Left lung (tissue), 10 donors: Measurements from ENCODE around the gene PAX2. TPM values are rescaled to one million over a fixed set of nuclear protein-coding genes. Genes with fewer than 3 reads are reported as not detected.
A peak's percentile ranks its signal among the peaks of the same experiment; 100 is the strongest.

Experiments
- ATAC-seq: fragments of 200-7000 bp; cut with Tn5 transposase; one replicate; pipeline ENCODE4 v1.9.1; 2020; ENCODE audit warnings: moderate library complexity
- DNase-seq, 4 donors: peaks; one replicate each; pipeline ENCODE4 v3.0.0-alpha.2; 2013 to 2020
- H3K27ac ChIP-seq, 2 donors: fragments of 200-600 bp; sonication (generic) in 1 of 2; one replicate each; pipeline versions ENCODE4 v1.5.0 to v1.8.0; 2020 to 2021
- H3K27me3 ChIP-seq, 2 donors: fragments of 200-600 bp; sonication (generic) in 1 of 2; one replicate each; pipeline versions ENCODE4 v1.5.0 to v1.8.0; 2020 to 2021
- H3K36me3 ChIP-seq, 2 donors: fragments of 200-600 bp; sonication (generic) in 1 of 2; one replicate each; pipeline versions ENCODE4 v1.5.0 to v1.8.0; 2020 to 2021
- H3K4me1 ChIP-seq, 2 donors: fragments of 200-600 bp; one replicate each; pipeline ENCODE4 v1.8.0; 2021
- H3K4me3 ChIP-seq, 2 donors: fragments of 200-600 bp; sonication (generic) in 1 of 2; one replicate each; pipeline versions ENCODE4 v1.5.0 to v1.8.0; 2020 to 2021; ENCODE audit warnings: mild to moderate bottlenecking in 1 of 2
- H3K9me3 ChIP-seq, 2 donors: fragments of 200-600 bp; sonication (generic) in 1 of 2; one replicate each; pipeline versions ENCODE4 v1.5.0 to v1.8.0; 2020 to 2021
- intact Hi-C, 2 donors: fragments of 100-400 bp; cut with DNase I; formaldehyde crosslinking; loops; one replicate each; pipeline versions ENCODE4 v1.11.2 to v1.14.2; 2022
- polyA plus RNA-seq, 6 donors: library from polyadenylated mRNA; unstranded; fragments of 120-200 nt; gene quantifications; one replicate each; pipeline ENCODE4 v1.2.1, GENCODE V29; 2013; ENCODE audit not compliant: insufficient read length in 6 of 6
- total RNA-seq, 2 donors: library from RNA; stranded (reverse); fragmentation: NEBNext Ultra II Directional; extraction: Animal tissue kit (Norgen Biotek cat#: 25700); gene quantifications; one replicate each; pipeline ENCODE4 v1.2.1, GENCODE V29; 2021
- TF ChIP-seq, protein P1 (sequence below), 2 donors: fragments of 200-600 bp; sonication (generic) in 1 of 2; IDR thresholded peaks; one replicate each; pipeline versions ENCODE4 v1.5.0 to v1.8.0; 2021; ENCODE audit warnings: antibody characterized with exemption in 2 of 2
- donor health status: DM: no; HTN: yes; CAD: no.
- donor health status: DM: no; HTN: no; CAD: no.

The PAX2 gene
- total and polyA plus RNA-seq, 8 donors, result 0.18 to 1.2 (median 0.47) TPM; not detected in 3

GRCh38 chr10:100781145-100781665 lies 35.8 kb downstream of the PAX2 start:
- no peaks in the 10 kb centered on the region for H3K36me3 ChIP-seq
- peaks cover 0 to 78% of the 10 kb centered on the region in 2 donors for H3K27me3 ChIP-seq
- no peak overlapping the region for H3K4me3 ChIP-seq
- TF ChIP-seq, protein P1, sequence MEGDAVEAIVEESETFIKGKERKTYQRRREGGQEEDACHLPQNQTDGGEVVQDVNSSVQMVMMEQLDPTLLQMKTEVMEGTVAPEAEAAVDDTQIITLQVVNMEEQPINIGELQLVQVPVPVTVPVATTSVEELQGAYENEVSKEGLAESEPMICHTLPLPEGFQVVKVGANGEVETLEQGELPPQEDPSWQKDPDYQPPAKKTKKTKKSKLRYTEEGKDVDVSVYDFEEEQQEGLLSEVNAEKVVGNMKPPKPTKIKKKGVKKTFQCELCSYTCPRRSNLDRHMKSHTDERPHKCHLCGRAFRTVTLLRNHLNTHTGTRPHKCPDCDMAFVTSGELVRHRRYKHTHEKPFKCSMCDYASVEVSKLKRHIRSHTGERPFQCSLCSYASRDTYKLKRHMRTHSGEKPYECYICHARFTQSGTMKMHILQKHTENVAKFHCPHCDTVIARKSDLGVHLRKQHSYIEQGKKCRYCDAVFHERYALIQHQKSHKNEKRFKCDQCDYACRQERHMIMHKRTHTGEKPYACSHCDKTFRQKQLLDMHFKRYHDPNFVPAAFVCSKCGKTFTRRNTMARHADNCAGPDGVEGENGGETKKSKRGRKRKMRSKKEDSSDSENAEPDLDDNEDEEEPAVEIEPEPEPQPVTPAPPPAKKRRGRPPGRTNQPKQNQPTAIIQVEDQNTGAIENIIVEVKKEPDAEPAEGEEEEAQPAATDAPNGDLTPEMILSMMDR (IDR thresholded peaks at IDR 0.05), result no peak
- intact Hi-C loops, result no loop called here
- no peak overlapping the region for H3K27ac ChIP-seq
- no peaks in the 10 kb centered on the region for H3K4me1 ChIP-seq
- H3K9me3 ChIP-seq, result no peaks in the 10 kb centered on the region
- ATAC-seq (no peak), DNase-seq (no peak)

DNA sequence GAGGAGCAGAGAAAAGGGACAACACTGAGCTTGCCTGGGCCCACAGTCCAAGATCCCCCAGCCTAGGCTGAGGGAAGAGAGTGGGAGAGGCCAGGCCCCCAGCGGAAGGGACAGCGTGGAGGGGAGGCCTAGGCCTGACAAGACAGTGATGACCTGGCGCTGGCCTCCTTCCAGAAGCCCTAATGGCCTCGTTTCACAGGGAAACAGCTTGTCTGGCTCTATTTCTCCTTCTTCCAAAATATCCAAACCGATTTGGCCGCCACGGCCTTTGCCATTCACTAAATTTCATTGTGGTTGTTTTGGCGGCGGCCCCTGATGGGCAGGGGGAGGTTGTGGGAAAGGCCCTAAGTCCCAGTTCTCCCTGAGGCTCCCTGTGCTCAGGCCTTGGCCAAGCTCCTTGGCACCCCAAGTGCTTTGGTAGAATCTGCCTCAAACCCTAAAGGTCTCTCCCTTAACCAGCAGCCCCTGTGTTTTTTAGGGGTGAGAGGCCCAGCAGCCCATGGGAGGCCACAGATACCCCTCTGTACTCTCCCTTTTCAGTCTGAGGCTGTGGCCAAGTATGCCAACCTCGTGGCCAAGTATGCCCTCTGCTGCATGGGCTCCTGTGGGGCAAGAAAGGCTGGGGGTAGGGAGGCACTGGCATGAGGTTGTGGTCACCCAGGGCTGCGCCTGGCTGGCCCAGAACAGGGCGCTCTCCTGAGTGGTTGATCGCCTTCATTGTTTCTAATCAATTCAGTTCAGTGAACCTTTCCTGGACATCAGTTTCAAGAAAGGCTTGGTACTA lies 37.3 kb downstream of the PAX2 start:
- Histone ChIP-seq H3K4me1 (no peaks in the 10 kb centered on the region), H3K9me3 (no peaks in the 10 kb centered on the region), H3K36me3 (no peaks in the 10 kb centered on the region), H3K4me3 (no peak overlapping the region), H3K27me3 (peaks cover under 1 to 78% of the 10 kb centered on the region in 2 donors), H3K27ac (no peak overlapping the region)
- DNase-seq (peak in 1 of 4 donors; percentile 16), ATAC-seq (no peak)
- intact Hi-C loops, result no loop called here
- TF ChIP-seq, protein P1 (IDR thresholded peaks at IDR 0.05), result no peak

DNA sequence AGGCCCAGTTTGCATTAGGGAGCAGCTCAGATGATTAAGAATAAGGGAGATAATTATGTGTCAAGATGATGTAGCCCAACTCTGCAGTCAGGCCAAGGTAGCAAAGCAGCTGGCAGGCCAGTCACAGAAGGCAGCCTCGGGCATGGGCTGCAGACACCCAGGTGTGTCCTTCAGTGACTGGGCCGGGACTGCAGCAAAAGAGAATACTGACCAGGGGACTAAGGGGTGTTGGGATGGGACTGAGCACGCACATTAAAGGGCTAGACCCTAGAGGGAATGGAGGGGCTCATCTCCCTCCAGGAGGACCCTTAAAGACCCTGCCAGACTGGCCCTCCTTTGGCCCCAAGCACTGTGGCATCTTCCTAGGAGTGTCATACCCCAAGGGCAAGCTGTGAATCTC lies 38.7 kb downstream of the PAX2 start:
- Histone ChIP-seq H3K27me3 (peaks cover 7 to 76% of the 10 kb centered on the region in 2 donors), H3K4me3 (no peak overlapping the region), H3K4me1 (no peaks in the 10 kb centered on the region), H3K9me3 (no peaks in the 10 kb centered on the region), H3K27ac (no peak overlapping the region), H3K36me3 (no peaks in the 10 kb centered on the region)
- DNase-seq, result no peak
- TF ChIP-seq, protein P1 (IDR thresholded peaks at IDR 0.05), result no peak
- intact Hi-C loops, result no loop called here
- no peak for ATAC-seq

GRCh38 chr10:100786591-100786990 lies 41.2 kb downstream of the PAX2 start:
- no peaks in the 10 kb centered on the region for H3K9me3 ChIP-seq
- no peaks in the 10 kb centered on the region for H3K36me3 ChIP-seq
- TF ChIP-seq, protein P1 (IDR thresholded peaks at IDR 0.05), result no peak
- no peak overlapping the region for H3K4me3 ChIP-seq
- H3K4me1 ChIP-seq, result no peaks in the 10 kb centered on the region
- peaks cover 7 to 78% of the 10 kb centered on the region in 2 donors for H3K27me3 ChIP-seq
- DNase-seq (no peak), ATAC-seq (no peak)
- intact Hi-C loops, result no loop called here
- H3K27ac ChIP-seq, result no peak overlapping the region

DNA sequence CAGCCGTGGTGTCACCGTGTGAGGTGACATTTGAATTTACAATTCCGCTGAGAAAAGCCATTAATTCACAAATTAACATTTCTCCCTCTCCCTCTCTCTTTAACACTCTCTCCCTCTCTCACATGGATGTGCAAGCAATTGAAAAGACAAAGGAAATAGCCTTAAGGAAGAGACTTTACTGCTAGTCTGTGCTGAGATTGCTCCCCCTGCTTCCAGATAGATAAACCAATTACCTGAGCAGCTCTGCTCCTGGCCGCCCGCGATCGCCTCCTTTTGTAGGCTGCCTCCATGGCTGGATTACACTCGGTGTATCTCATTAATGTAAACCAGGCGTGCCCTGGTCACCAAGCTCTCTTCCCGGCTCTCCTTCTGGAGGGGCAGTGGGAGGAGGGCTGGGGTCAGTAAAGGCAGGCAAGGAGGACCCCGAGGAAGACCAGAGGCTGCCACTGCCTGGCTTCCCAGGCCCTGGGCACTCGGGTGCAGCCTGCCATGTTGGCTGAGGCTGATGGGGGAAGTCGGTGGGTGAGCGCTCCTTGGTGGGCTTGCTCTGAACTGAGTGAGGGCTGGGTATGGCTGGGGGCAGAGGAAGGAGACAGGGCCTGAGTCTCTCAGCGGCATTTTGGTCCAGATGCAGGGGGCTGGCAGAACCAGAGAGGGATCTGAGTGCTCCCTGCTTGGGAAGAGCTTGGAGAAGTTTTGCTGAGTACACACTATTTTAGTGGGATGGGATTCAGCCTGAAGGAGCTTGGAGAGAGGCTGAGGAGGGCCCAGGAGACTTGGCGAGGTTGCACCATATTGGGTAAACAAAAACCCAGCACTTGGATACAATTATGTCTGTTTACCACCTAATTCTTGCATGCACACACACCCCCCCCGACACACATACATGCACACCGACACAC lies 42.9 kb downstream of the PAX2 start:
- H3K9me3 ChIP-seq, result no peaks in the 10 kb centered on the region
- H3K27me3 ChIP-seq, result peaks cover 7 to 83% of the 10 kb centered on the region in 2 donors
- intact Hi-C loops, result no loop called here
- H3K27ac ChIP-seq, result no peak overlapping the region
- TF ChIP-seq, protein P1 (IDR thresholded peaks at IDR 0.05), result no peak
- no peak for DNase-seq
- H3K36me3 ChIP-seq, result no peaks in the 10 kb centered on the region
- no peak overlapping the region for H3K4me3 ChIP-seq
- no peaks in the 10 kb centered on the region for H3K4me1 ChIP-seq
- ATAC-seq, result no peak
